ENCODE data around the gene AXDND1.

GRCh38 chr1:179530352-179530751, 164.6 kb downstream of the AXDND1 start:
- TF ChIP-seq POLR2AphosphoS5 (IDR thresholded peaks at IDR 0.05) = no peak
- TF ChIP-seq CTCF (IDR thresholded peaks at IDR 0.05) = no peak
- no peak for TF ChIP-seq EP300 (IDR thresholded peaks at IDR 0.05)
- TF ChIP-seq POLR2A (IDR thresholded peaks at IDR 0.05) = no peak

Data from stomach (tissue), 4 donors.